NOMO-1 treated with DMSO at 0.1 percent for 48 hours (cell line): Measurements from ENCODE around the gene TARBP2.
A peak's percentile ranks its signal among the peaks of the same experiment; 100 is the strongest.

Experiments used
- DNase-seq: peaks from one replicate; lab custom pipeline; 2025; ENCODE audit not compliant: unreplicated experiment; lab: John Stamatoyannopoulos, UW

Gene TARBP2

GRCh38 chr12:53500776-53501614 is at the start of gene TARBP2:
Gene TARBP2, plus strand, starts transcription at chr12:53501283. Its CDS starts 126 bp downstream, at chr12:53501409.
- peak; percentile 99 for DNase-seq

- peak; percentile 100 for DNase-seq
Measured at GRCh38 chr12:53451661-53452158, 49.4 kb upstream of the TARBP2 start, which contains the start of gene PCBP2. Gene PCBP2, plus strand, starts transcription at chr12:53452102. Its CDS starts 2,699 bp downstream, at chr12:53454801.

GRCh38 chr12:53452159-53453077 is 48.7 kb upstream of the TARBP2 start:
- DNase-seq: peak; percentile 49

DNA sequence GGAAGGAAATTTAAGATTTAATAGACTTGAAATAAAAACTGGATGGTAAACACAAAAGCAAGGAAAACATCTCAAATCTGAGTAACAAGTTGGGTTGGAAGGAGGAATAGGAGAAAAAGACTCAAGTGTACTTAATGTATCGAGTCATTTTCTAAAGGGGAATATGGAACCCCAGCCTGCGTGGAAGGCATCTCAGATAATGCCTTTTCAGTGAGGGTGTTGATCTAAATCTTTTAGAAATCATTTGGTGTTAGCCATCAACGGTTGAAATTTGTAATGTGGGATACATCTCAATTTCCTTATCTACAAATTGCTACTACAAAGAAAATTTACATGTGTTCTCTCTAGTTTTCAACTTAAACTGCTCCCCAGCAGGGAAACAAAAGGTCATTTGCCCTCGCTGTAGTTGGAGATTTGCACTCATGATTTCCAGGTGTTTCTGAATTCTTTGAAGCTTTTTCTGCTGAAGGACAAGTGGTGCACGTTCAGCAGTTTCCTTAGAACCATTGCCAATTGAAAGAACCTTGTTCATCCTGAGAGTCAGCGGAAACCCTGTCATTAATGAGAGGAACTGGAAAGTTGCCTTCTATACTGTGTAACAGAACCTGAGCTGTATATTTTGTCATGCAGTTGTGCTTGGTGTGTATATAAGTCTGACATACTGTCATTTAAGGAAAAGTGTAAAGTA is 47.0 kb upstream of the TARBP2 start:
- DNase-seq: no peak

DNA sequence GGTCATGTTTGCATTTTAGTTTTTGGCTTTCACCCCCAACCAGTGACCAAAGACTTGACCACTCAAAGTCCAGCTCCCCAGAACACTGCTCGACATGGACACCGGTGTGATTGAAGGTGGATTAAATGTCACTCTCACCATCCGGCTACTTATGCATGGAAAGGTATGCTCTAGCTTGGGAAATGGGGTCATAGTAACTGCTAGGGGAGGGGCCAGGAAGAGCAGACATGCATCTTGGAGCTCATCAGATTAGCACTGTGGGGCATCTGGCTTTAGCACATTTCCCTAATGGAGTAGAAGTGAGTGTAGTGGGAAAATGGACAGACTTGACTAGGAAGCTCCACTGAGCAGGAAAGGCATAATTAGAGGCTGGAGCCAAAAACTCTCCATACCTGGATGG is 46.4 kb upstream of the TARBP2 start:
- DNase-seq: no peak

DNA sequence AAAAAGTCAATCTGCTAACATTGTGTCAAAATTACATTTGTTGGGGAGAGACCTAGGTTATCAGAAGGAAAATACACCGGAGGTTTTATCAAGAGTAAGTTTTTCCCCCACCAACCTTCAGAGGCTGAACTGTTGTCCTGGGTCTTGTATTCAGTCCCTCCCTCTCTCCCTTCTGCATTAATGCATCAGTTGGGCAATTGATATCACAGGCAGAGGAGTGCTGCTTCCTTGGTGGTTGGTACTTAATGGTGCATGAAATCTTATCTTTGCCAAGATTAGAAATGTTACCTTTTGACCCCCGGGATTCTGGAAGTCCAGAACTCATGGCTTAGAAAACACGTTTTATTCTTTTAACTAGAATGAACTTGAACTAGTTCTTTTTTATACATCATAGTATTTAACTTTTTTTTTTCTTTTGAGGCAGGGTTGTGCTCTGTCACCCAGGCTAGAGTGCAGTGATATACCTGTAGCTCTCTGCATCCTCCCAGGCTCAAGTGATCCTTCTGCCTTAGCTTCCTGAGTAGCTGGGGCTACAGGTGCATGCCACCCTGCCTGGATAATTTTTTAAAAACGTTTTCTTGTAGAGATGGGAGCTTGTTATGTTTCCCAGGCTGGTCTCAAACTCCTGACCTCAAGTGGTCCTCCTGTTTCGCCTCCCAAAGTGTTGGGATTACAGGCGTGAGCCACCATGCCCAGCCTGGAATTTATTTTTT is 44.3 kb upstream of the TARBP2 start:
- no peak for DNase-seq

DNA sequence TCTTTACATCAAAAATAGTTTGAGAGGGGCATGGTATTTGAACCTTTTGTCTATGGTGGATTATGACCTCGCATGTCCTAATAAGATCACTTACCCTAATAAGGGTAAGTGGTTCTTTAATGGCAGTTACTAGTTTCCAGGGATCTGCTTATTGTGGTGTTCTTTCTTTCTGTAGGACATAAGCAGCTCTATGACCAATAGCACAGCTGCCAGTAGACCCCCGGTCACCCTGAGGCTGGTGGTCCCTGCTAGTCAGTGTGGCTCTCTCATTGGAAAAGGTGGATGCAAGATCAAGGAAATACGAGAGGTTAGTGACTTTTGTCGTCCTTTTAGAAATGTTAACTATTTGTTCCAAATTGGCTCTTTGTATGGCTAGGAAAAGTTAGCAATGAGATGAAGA is 42.0 kb upstream of the TARBP2 start:
- DNase-seq: no peak

- no peak for DNase-seq
Measured at GRCh38 chr12:53461059-53461458, 40.0 kb upstream of the TARBP2 start.

DNA sequence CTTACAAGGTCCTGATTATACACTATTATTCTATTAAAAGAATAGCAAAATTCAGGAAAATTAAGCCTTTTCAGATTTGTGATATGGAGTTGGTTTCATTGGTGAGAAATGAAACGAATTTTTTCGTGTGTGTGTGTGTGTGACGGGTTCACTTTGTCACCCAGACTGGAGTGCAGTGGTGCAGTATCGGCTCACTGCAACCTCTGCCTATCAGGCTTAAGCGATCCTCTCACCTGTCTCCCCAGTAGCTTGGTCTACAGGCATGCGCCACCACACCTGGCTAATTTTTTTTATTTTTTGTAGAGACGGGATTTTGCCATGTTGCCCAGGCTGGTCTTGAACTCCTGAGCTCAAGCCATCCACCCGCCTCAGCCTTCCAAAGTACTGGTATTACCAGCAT is 39.5 kb upstream of the TARBP2 start:
- no peak for DNase-seq

DNA sequence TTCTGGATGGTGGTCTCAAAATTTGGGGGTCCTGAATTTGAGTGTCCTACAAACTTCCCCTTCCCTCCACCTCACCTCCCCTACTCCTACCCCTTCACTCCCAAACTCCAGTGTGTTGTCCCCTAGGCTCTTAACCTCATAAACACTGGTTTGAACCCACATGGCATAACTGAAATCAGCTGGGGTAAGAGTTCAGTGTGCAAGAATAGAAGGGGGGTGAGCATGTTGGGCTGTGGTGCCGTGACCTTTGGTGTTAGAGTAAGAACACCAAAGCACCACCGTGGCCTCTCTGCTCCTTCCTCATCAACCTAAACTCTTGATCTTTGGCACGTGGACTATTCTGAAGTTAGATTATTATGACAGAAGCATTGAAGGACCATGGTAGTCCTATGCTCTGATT is 38.1 kb upstream of the TARBP2 start:
- no peak for DNase-seq

GRCh38 chr12:53463802-53464560 is 37.1 kb upstream of the TARBP2 start:
- no peak for DNase-seq

- no peak for DNase-seq
Measured at GRCh38 chr12:53464685-53465418, 36.2 kb upstream of the TARBP2 start.

- no peak for DNase-seq
Measured at GRCh38 chr12:53465679-53466078, 35.4 kb upstream of the TARBP2 start.

DNA sequence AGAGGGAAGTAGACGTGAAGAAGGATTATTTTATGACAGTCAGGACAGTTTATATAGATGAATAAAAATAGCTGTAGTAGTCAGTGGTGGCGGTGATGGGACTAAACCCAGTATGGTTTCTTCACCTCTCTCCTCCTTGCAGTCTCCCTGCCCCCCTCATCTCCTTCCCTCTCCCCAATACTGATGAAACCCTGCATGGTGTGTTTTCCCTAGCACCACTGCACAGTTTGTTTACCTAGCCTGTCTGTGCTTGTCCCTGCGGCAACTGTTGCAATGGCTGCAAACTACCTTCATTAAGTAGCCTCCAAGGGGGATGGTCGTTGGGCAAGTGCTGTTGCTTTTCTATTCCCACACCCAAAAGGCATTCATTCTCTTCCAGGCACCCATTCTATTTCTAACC is 34.4 kb upstream of the TARBP2 start:
- DNase-seq: no peak

- DNase-seq: no peak
Measured at GRCh38 chr12:53467082-53467481, 34.0 kb upstream of the TARBP2 start.

DNA sequence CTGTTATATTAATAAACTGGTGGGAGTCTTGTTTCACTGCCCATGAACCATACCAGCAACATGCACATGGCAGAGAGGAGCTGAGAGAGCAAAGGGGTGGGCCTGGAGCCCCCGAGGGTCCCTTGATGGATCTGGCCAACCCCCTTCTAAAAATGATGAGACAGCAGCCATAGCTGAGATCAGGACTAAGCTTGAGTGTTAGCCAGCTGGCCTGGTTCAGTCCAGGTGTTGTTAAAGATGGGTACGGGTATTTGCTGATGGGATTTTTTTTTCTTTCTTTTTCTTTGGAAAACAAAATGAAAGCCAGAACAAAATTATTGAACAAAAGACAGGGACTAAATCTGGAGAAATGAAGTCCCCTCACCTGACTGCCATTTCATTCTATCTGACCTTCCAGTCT is 33.2 kb upstream of the TARBP2 start:
- DNase-seq: no peak

DNA sequence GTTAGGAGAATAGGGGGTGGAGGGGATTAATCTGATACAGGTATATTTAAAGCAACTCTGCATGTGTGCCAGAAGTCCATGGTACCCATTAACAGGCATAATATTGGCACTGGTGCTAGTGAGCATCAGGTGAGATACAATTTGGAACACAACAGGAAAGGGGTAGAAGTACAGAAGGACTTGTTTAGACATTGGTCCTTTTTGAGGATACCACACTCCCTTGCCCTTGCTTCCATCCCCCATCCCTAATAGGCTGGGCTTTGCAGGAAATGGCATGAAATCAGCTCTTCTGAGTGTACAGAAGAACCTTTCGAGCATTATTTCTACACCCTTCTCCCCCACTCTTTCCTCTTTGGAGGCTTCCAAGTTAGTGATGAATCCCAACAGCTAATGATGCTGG is 32.8 kb upstream of the TARBP2 start:
- DNase-seq: no peak

- DNase-seq: no peak
Measured at GRCh38 chr12:53472056-53472582, 29.0 kb upstream of the TARBP2 start.

GRCh38 chr12:53474077-53474476 is 27.0 kb upstream of the TARBP2 start:
- DNase-seq: no peak
